Measurements from ENCODE around the gene SCLY.

The SCLY gene

DNA sequence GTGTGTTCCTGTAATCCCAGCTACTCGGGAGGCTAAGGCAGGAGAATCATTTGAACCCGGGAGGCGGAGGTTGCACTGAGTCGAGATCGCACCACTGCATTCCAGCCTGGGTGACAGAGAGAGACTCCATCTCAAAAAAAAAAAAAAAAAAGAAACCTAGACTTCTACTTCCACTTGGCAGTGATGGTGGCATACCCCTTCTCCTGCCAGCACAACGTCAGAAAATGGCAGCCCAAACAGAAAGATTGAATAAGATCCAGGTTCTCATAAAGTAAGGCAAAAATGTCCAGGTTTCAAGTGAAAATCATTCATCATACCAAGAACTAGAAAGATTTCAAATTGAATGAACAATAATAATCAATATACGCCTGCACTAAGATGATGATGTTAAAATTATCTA is 24.0 kb downstream of the SCLY start:
- TF ChIP-seq NFIC (IDR thresholded peaks at IDR 0.05), result no peak
- no peak for TF ChIP-seq REST (IDR thresholded peaks at IDR 0.05; ENCODE audit: low read depth)
- no peak for TF ChIP-seq EP300 (IDR thresholded peaks at IDR 0.05; ENCODE audit: borderline replicate concordance)
- TF ChIP-seq TAF1 (IDR thresholded peaks at IDR 0.05; ENCODE audit: low read depth), result no peak
- TF ChIP-seq ZBTB7A (IDR thresholded peaks at IDR 0.05; ENCODE audit: low read depth), result no peak
- TF ChIP-seq MAX (IDR thresholded peaks at IDR 0.05), result no peak
- no peak for TF ChIP-seq EGR1 (IDR thresholded peaks at IDR 0.05)
- TF ChIP-seq FOXM1 (IDR thresholded peaks at IDR 0.05; ENCODE audit: borderline replicate concordance, low read depth), result no peak
- TF ChIP-seq CEBPB (IDR thresholded peaks at IDR 0.05), result no peak
- no peak for TF ChIP-seq TEAD4 (IDR thresholded peaks at IDR 0.05)
- TF ChIP-seq CREB1 (IDR thresholded peaks at IDR 0.05; ENCODE audit: low read depth), result no peak

DNA sequence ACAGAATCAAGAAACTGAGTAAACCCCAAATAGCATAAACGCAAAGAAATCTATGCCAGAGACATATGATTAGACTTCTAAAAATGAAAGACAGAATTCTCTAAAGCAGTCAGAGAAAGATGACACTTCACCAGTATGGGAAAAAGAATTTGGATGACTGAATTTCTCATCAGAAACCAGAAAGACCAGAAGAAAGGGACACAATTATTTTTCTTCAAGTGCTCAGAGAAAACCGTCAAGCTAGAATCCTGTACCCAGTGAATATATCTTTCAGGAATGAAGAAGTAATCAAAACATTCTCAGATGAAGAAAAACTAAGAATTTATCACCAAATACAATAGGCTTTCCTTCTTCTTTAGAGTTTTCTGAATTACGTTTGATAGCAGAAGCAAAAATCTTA is 25.1 kb downstream of the SCLY start:
- TF ChIP-seq TCF12 (IDR thresholded peaks at IDR 0.05; ENCODE audit: low read depth) (no peak), CREB1 (IDR thresholded peaks at IDR 0.05; ENCODE audit: low read depth) (no peak)

GRCh38 chr2:238087211-238087610 is 26.4 kb downstream of the SCLY start:
- TF ChIP-seq CREB1 (IDR thresholded peaks at IDR 0.05; ENCODE audit: low read depth) (no peak), TEAD4 (IDR thresholded peaks at IDR 0.05) (no peak), RAD21 (IDR thresholded peaks at IDR 0.05; ENCODE audit: low read depth) (no peak), EP300 (IDR thresholded peaks at IDR 0.05; ENCODE audit: borderline replicate concordance) (no peak), CEBPB (IDR thresholded peaks at IDR 0.05) (no peak), EGR1 (IDR thresholded peaks at IDR 0.05) (no peak), NFIC (IDR thresholded peaks at IDR 0.05) (no peak), YY1 (IDR thresholded peaks at IDR 0.05; ENCODE audit: low read depth) (no peak)
- TF ChIP-seq, protein P1, sequence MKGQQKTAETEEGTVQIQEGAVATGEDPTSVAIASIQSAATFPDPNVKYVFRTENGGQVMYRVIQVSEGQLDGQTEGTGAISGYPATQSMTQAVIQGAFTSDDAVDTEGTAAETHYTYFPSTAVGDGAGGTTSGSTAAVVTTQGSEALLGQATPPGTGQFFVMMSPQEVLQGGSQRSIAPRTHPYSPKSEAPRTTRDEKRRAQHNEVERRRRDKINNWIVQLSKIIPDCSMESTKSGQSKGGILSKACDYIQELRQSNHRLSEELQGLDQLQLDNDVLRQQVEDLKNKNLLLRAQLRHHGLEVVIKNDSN (IDR thresholded peaks at IDR 0.05), result no peak

DNA sequence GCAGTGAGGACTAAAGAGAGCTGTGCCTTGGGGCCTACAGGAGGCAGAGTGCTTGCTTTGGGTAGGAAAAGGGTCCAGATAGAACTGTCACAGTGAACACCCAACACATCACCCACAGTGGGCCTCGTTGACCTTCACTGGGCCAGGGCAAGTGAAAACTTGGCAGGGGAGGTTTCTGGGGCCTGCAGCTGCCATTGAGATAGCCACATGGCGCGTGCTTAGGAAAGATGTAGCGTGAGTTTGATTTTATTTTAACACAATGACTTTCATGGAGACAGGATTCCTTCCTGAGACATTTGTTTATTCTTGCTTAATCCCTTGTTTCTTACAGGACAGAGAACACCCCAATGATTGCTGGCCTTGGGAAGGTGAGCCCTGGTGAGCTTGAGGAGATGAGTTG is 30.1 kb downstream of the SCLY start:
- no peak for TF ChIP-seq TEAD4 (IDR thresholded peaks at IDR 0.05)
- TF ChIP-seq TCF12 (IDR thresholded peaks at IDR 0.05; ENCODE audit: low read depth), result no peak
- no peak for TF ChIP-seq MAX (IDR thresholded peaks at IDR 0.05)
- no peak for TF ChIP-seq ZBTB7A (IDR thresholded peaks at IDR 0.05; ENCODE audit: low read depth)
- no peak for TF ChIP-seq EGR1 (IDR thresholded peaks at IDR 0.05)
- no peak for TF ChIP-seq YY1 (IDR thresholded peaks at IDR 0.05; ENCODE audit: low read depth)
- TF ChIP-seq FOXM1 (IDR thresholded peaks at IDR 0.05; ENCODE audit: borderline replicate concordance, low read depth), result no peak
- TF ChIP-seq TAF1 (IDR thresholded peaks at IDR 0.05; ENCODE audit: low read depth), result no peak
- TF ChIP-seq CREB1 (IDR thresholded peaks at IDR 0.05; ENCODE audit: low read depth), result no peak
- TF ChIP-seq, protein P1 (IDR thresholded peaks at IDR 0.05), result no peak
- no peak for TF ChIP-seq EP300 (IDR thresholded peaks at IDR 0.05; ENCODE audit: borderline replicate concordance)
- TF ChIP-seq RAD21 (IDR thresholded peaks at IDR 0.05; ENCODE audit: low read depth), result no peak
- no peak for TF ChIP-seq CEBPB (IDR thresholded peaks at IDR 0.05)

DNA sequence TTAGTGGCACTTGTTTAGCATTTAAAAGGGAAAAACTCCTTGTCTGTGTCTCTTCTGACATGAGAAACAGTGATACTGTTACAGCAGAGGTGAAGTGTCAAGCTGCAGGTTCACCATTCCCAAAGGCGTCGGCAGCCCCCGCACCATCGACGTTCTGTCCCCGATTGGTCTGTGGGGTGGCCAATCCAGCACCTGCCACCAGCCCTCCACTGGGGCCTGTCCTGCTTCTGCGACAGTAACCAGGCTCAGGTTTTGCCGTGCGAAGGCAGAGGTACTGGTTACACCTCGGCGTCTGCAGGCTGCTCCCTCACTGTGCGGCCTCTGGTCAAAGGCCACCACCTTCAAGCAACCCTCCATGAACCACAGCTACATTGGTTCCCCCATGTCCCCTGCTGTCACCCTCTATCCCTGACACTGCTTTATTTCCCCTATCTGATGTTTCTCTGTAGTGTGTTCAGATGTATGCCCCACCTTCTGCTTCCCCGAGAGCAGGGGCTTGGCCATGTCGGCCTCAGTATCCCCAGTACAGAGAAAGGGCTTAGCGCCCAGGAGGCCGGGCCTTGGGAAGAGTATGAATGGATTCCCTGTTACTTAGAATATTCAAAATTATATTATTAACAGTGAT is 30.7 kb downstream of the SCLY start:
- TF ChIP-seq MAX (IDR thresholded peaks at IDR 0.05) (no peak), TAF1 (IDR thresholded peaks at IDR 0.05; ENCODE audit: low read depth) (no peak), FOXM1 (IDR thresholded peaks at IDR 0.05; ENCODE audit: borderline replicate concordance, low read depth) (no peak)

- TF ChIP-seq ZBTB7A (IDR thresholded peaks at IDR 0.05; ENCODE audit: low read depth) (no peak), RAD21 (IDR thresholded peaks at IDR 0.05; ENCODE audit: low read depth) (no peak), YY1 (IDR thresholded peaks at IDR 0.05; ENCODE audit: low read depth) (no peak), NFIC (IDR thresholded peaks at IDR 0.05) (no peak), EGR1 (IDR thresholded peaks at IDR 0.05) (no peak)
Observed at GRCh38 chr2:238092486-238093035, 31.8 kb downstream of the SCLY start.

DNA sequence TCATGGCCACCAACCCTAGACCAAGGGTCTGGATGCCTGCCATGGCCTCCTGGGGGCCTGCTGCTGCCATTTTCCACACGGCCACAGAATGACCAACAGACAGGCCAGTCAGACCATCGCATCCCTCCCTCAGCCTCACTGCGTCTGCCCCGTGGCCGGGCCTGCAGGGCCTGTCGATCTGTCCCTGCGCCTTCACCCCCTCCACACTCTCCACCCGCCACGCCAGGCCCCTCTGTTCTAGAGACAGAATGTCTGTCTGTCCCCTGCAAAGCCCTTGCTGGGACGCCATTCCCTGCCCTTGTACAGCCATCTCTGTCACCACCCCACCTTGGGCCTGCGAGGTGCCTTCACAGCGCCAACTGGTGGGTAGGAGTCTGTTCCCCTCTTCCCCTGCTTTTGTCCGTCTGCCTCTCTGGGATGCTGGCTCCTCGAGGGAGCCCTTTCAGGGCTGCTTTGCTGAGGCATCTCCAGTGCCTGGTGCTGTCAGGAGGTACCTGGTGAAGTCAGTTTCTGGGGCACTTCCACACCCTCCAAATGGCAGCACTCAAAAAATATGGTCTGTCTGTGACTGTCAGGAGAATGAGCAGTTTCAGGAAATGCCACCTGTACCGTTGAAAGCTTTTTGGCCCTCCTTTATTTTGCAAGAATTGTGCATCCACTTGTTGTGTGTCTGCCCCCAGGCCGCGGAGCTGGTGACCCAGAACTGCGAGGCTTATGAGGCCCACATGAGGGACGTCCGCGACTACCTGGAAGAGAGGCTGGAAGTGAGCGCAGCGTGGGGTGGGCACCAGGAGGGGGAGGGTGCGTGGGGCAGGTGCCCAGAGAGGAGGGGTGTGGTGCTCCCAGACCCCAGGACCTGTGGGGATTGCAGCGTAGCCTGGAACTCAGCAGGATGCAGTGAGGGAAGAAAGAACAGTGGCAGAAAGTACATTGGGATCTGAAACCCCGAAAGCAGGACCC is 32.7 kb downstream of the SCLY start:
- TF ChIP-seq CEBPB (IDR thresholded peaks at IDR 0.05) (no peak), REST (IDR thresholded peaks at IDR 0.05; ENCODE audit: low read depth) (no peak)
